ENCODE results near the gene EIF4G2. TPM values are rescaled to one million over a fixed set of nuclear protein-coding genes. Genes with fewer than 3 reads are reported as not detected.
A peak's percentile ranks its signal among the peaks of the same experiment; 100 is the strongest.

EIF4G2 gene
- total RNA-seq, 2 donors from 2014 or later = 997 to 1,080 TPM

DNA sequence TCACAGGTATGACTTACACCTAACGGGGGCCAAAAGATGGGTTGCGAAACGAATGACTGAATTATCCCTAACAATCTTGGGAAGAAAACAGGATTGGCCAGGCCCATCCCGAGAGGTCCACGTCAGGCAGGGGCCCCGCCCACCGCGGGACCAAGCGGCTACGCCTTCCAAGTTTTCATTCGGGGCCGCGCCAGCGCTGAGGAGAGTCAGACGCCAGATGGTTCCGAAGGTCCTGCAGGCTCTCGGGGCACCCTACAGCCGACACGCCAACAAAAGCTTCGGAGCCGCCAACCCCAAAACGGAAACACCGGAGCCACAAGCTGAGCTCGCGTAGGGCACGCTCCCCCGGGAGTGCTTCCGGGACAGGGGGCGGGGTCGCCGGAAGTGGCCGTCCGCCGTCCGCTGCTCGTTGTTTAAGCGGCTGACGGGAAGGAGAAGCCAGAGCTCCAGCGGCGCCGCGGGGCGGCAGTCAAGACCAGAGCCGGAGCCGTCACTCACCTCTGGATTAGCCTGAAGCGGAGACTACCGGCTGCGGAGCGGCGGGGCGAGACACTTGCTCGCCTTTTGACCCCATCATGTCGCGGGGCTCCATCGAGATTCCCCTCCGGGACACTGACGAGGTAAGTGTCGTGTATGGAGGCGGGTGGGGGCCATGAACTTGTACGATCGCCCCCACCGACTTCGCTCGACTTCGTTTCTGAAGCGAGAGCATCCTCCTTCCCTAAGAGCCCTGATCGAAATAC, 57.7 kb downstream of the EIF4G2 start, which contains the start of gene CTR9:
Gene CTR9, plus strand, starts transcription at position 409 of the 743 bp plus-strand sequence. Its CDS starts 167 bp downstream, at position 576.
- peak within 1 kb of the TSS; percentile 92 for H3K4me3 Mint-ChIP-seq
- no peaks in the 10 kb centered on the region for H3K27me3 Mint-ChIP-seq
- peak within 1 kb of the TSS; percentile 84 to 94 for H3K27ac Mint-ChIP-seq
- ATAC-seq = peak; percentile 98
- H3K36me3 Mint-ChIP-seq = peaks cover 14% of the 10 kb centered on the region
- H3K9me3 Mint-ChIP-seq = no peaks in the 10 kb centered on the region
- H3K4me1 Mint-ChIP-seq (ENCODE audit: low read depth in 2 of 2) = peaks cover 15 to 22% of the 10 kb centered on the region in 2 donors
- peak; percentile 97 for DNase-seq (ENCODE audit: low spot score)

DNA sequence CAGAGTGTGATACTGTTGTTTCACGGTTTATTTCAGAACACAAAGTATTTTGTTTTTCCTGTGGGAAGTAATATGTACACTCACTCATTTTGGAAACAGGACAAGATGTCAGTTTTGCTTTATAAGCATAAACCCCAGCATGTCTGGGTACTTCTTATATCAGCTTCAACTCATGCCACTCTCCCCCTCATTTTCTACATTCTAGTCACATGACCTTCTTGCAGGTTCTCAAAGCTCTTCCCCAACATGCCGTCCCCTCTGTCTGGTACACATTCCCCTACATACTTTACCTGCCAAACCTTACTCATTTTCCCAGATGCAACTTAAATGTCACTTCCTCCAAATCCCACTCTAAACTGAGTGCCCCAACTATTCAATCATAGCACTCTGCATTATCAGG, 59.2 kb downstream of the EIF4G2 start:
- ATAC-seq = no peak
- Mint-ChIP-seq H3K27ac (peak overlapping the region in 1 of 2 donors; percentile 3), H3K36me3 (peaks cover 4% of the 10 kb centered on the region), H3K27me3 (no peaks in the 10 kb centered on the region), H3K4me1 (ENCODE audit: low read depth in 2 of 2) (peaks cover 16 to 24% of the 10 kb centered on the region in 2 donors), H3K9me3 (no peaks in the 10 kb centered on the region), H3K4me3 (peak overlapping the region; percentile 7)
- no peak for DNase-seq (ENCODE audit: low spot score)

DNA sequence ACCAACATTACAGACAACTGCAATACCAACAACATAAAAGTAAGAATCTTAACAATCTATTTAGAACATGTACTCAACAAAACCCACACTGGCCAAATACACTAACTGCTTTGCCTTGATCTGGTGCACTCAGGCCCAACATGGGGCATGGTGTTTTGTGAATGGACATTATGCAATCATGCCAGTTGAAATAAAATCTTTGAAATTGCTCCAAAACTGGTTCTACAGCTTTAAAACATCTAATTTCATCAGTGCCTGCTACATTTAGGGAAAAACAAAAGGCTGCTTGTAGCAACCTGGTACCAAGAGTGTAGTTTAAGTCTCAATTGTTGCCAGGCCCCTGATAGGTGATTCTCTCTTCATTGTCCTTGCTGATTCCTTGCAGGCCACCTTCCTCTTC, 61.0 kb downstream of the EIF4G2 start:
- H3K9me3 Mint-ChIP-seq = no peaks in the 10 kb centered on the region
- peaks cover 4% of the 10 kb centered on the region for H3K36me3 Mint-ChIP-seq
- ATAC-seq = no peak
- DNase-seq (ENCODE audit: low spot score) = no peak
- H3K27me3 Mint-ChIP-seq = no peaks in the 10 kb centered on the region
- no peak overlapping the region for H3K4me3 Mint-ChIP-seq
- peaks cover 31 to 41% of the 10 kb centered on the region in 2 donors for H3K4me1 Mint-ChIP-seq (ENCODE audit: low read depth in 2 of 2)
- H3K27ac Mint-ChIP-seq = no peak overlapping the region

Other genes with a start within 250 kb of the EIF4G2 start
- gene LYVE1, start 240.3 kb downstream of the EIF4G2 start, total RNA-seq = not detected
- gene IRAG1, start 115.2 kb downstream of the EIF4G2 start, total RNA-seq = not detected
- gene CTR9, start 57.7 kb downstream of the EIF4G2 start, total RNA-seq = 10 to 100 TPM; 42.9 to 45.7 TPM
- 10 to 100 TPM; 34.5 to 37.1 TPM for gene ZBED5, start 49.1 kb upstream of the EIF4G2 start, total RNA-seq

Data from natural killer cell treated with Interleukin-12 subunit alpha and Interleukin-12 subunit beta and Interleukin-15 and Interleukin-18, amount 100 ng/mL, for 72 hours (primary cell).